B cell (primary cell): ENCODE measurements around the gene MORC1. TPM values are rescaled to one million over a fixed set of nuclear protein-coding genes. Genes with fewer than 3 reads are reported as not detected.

Experiments
- ATAC-seq: fragments of 200-7000 bp; cut with Tn5 transposase; one replicate; pipeline ENCODE4 v1.10.0; 2021; ENCODE audit warnings: low read depth, mild to moderate bottlenecking, moderate number of reproducible peaks, moderate library complexity
- CTCF ChIA-PET: fragments of 350-600 bp; sonication (Branson Sonifier 250); formaldehyde crosslinking; loops from one replicate; lab custom pipeline; 2021; ENCODE audit warnings: antibody characterized with exemption, inconsistent platforms; lab: Charles Lee
- POLR2A ChIA-PET: fragments of 350-600 bp; sonication (Branson Sonifier 250); formaldehyde crosslinking; loops from one replicate; lab custom pipeline; 2021; ENCODE audit warnings: antibody characterized with exemption; lab: Charles Lee
- DNase-seq: peaks from one replicate; pipeline ENCODE4 v3.0.0; 2013
- H2AFZ ChIP-seq: 2 replicates; pipeline ENCODE4 v1.6.1; 2012; ENCODE audit warnings: mild to moderate bottlenecking, low read depth, low read length; ENCODE audit not compliant: insufficient read depth, poor library complexity, severe bottlenecking
- H3K27ac ChIP-seq, 2 donors: 1 replicate in 1 of 2; 2 replicates in 1 of 2; pipeline ENCODE4 v1.5.1; 2012 to 2013; ENCODE audit warnings: low read length in 2 of 2, mild to moderate bottlenecking in 2 of 2, moderate library complexity in 1 of 2
- H3K27me3 ChIP-seq, 4 experiments: fragments of 200-600 bp in 1 of 4; sonication (generic) in 1 of 4; replicated peaks in 1 of 4; 1 replicate in 2 of 4; 2 replicates in 2 of 4; pipeline versions ENCODE4 v1.6.1 to v1.7.0; 2013 to 2016; ENCODE audit warnings: low read length in 3 of 4, mild to moderate bottlenecking in 2 of 4, mixed read lengths in 1 of 4, moderate library complexity in 1 of 4; ENCODE audit not compliant: insufficient read depth in 4 of 4, control insufficient read depth in 3 of 4; ENCODE audit errors: control extremely low read depth in 1 of 4
- H3K36me3 ChIP-seq, 2 experiments: replicated peaks in 1 of 2; 1 replicate in 1 of 2; 2 replicates in 1 of 2; pipeline versions ENCODE4 v1.6.1 to v1.7.1; 2013; ENCODE audit warnings: low read length in 1 of 2; ENCODE audit not compliant: insufficient read depth in 2 of 2, control insufficient read depth in 1 of 2; ENCODE audit errors: control extremely low read depth in 1 of 2, extremely low read depth in 1 of 2
- H3K4me1 ChIP-seq, 2 donors: fragments of 200-600 bp in 1 of 2; sonication (generic) in 1 of 2; 1 replicate in 1 of 2; 2 replicates in 1 of 2; pipeline versions ENCODE4 v1.5.1 to v1.6.1; 2013 to 2017; ENCODE audit warnings: low read length in 2 of 2; ENCODE audit not compliant: control insufficient read depth in 2 of 2, insufficient read depth in 2 of 2
- H3K4me2 ChIP-seq: replicated peaks from 2 replicates; pipeline ENCODE3; 2012; ENCODE audit warnings: mild to moderate bottlenecking, low read depth, low read length; ENCODE audit not compliant: poor library complexity, severe bottlenecking
- H3K4me3 ChIP-seq, 5 experiments: fragments of 200-600 bp in 1 of 5; sonication (generic) in 1 of 5; 1 replicate in 3 of 5; 2 replicates in 2 of 5; pipeline versions ENCODE4 v1.5.1 to v1.7.0; 2011 to 2016; ENCODE audit warnings: low read length in 4 of 5, mild to moderate bottlenecking in 4 of 5, low read depth in 2 of 5, control low read depth in 1 of 5, moderate library complexity in 1 of 5; ENCODE audit not compliant: insufficient read depth in 1 of 5; ENCODE audit errors: control extremely low read depth in 1 of 5, extremely low read depth in 1 of 5
- H3K79me2 ChIP-seq: fragments of 200-600 bp; sonication (generic); one replicate; pipeline ENCODE4 v1.6.0; 2016; ENCODE audit warnings: low read length; ENCODE audit not compliant: control insufficient read depth, insufficient read depth
- H3K9ac ChIP-seq: fragments of 200-600 bp; sonication (generic); 2 replicates; pipeline ENCODE4 v1.6.1; 2017; ENCODE audit warnings: mild to moderate bottlenecking, low read length, moderate library complexity
- H3K9me3 ChIP-seq, 3 donors: one replicate each; pipeline versions ENCODE4 v1.6.1 to v1.7.1; 2013; ENCODE audit warnings: low read length in 2 of 3; ENCODE audit not compliant: control insufficient read depth in 2 of 3, insufficient read depth in 1 of 3; ENCODE audit errors: control extremely low read depth in 1 of 3
- H4K20me1 ChIP-seq: 2 replicates; pipeline ENCODE4 v1.6.0; 2012; ENCODE audit warnings: mild to moderate bottlenecking, low read length; ENCODE audit not compliant: insufficient read depth, control insufficient read depth, poor library complexity, severe bottlenecking
- H3K27ac Mint-ChIP-seq: one replicate; pipeline ENCODE4 v1.8.0; 2021; ENCODE audit warnings: mixed read lengths
- H3K27me3 Mint-ChIP-seq: one replicate; pipeline ENCODE4 v1.8.0; 2021; ENCODE audit warnings: mixed read lengths
- H3K4me1 Mint-ChIP-seq: one replicate; pipeline ENCODE4 v1.8.0; 2021; ENCODE audit warnings: mixed read lengths
- H3K4me3 Mint-ChIP-seq: one replicate; pipeline ENCODE4 v1.8.0; 2021; ENCODE audit warnings: mixed read lengths
- H3K9me3 Mint-ChIP-seq: one replicate; pipeline ENCODE4 v1.8.0; 2022; ENCODE audit warnings: mixed read lengths; ENCODE audit not compliant: insufficient read depth
- EZH2 ChIP-seq: IDR thresholded peaks from 2 replicates; pipeline ENCODE4 v1.6.1; 2012; ENCODE audit warnings: borderline replicate concordance, low read depth, mild to moderate bottlenecking, moderate library complexity, low read length; ENCODE audit not compliant: insufficient read depth, poor library complexity, severe bottlenecking
- whole genome bisulfite sequencing: methylation state at CpG from one replicate; pipeline ENCODE4 v1.1.5; 2013; ENCODE audit warnings: missing lambda C conversion rate; ENCODE audit not compliant: insufficient coverage; 5-methylcytosine and 5-hydroxymethylcytosine counted together
- intact Hi-C: fragments of 100-400 bp; cut with micrococcal nuclease; formaldehyde crosslinking; loops from one replicate; pipeline ENCODE4 v1.10.0; 2022
- polyA plus RNA-seq: library from polyadenylated mRNA; depleted of rRNA; stranded (reverse); fragments of >200 nt; gene quantifications from 2 replicates; pipeline ENCODE4 v1.2.3, GENCODE V29; 2012
- total RNA-seq, 2 donors: library from RNA; stranded (reverse); fragments of 120-200 nt in 1 of 2; gene quantifications; 1 replicate in 1 of 2; 2 replicates in 1 of 2; pipeline versions ENCODE4 v1.2.3 to v1.2.4, GENCODE V29; 2013 to 2022
- TF ChIP-seq, protein P1 (sequence below): fragments of 200-600 bp; IDR thresholded peaks from one replicate; pipeline ENCODE4 v1.8.0; 2022; ENCODE audit warnings: antibody characterized with exemption, mild to moderate bottlenecking

MORC1 gene
- total and polyA plus RNA-seq, 2 donors (not counting 1 experiment from before 2014, with no cell fraction given) = not detected

- POLR2A ChIA-PET = no interaction called here
- H3K9ac ChIP-seq = no peak overlapping the region
These were observed 112.5 kb downstream of the MORC1 start for GRCh38 chr3:109005443-109005842.

DNA sequence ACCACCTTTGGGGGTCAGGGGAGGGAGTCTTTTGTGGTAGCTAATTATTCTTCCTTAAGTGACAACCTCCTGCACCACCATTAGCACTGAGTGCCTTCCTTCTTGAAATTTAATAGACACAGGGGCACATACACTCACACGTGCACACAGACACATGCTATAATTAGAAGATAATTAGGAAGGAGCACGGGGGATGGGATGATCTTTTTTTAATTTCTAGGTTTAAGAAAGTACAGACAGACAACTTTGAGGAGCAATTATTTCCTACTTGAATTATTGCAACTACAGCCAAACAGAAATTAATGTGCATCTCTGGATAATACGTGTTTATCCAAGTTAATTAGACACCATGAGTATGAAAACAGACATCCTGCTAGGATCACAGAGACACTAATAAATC is 119.5 kb downstream of the MORC1 start:
- intact Hi-C loops = no loop called here

More at GRCh38 chr3:109005443-109005842, 112.5 kb downstream of the MORC1 start:
- no peak overlapping the region for H2AFZ ChIP-seq
- H3K9me3 ChIP-seq = no peaks in the 10 kb centered on the region
- CTCF ChIA-PET = interaction anchor here (1.5 kb wide), 1 partner anchor 18 kb away, joined by 5 read pairs; no protein-coding TSS in a partner anchor
- no peak for DNase-seq
- TF ChIP-seq, protein P1, sequence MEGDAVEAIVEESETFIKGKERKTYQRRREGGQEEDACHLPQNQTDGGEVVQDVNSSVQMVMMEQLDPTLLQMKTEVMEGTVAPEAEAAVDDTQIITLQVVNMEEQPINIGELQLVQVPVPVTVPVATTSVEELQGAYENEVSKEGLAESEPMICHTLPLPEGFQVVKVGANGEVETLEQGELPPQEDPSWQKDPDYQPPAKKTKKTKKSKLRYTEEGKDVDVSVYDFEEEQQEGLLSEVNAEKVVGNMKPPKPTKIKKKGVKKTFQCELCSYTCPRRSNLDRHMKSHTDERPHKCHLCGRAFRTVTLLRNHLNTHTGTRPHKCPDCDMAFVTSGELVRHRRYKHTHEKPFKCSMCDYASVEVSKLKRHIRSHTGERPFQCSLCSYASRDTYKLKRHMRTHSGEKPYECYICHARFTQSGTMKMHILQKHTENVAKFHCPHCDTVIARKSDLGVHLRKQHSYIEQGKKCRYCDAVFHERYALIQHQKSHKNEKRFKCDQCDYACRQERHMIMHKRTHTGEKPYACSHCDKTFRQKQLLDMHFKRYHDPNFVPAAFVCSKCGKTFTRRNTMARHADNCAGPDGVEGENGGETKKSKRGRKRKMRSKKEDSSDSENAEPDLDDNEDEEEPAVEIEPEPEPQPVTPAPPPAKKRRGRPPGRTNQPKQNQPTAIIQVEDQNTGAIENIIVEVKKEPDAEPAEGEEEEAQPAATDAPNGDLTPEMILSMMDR = no peak
- TF ChIP-seq EZH2 = no peak
- intact Hi-C loops = no loop called here
- no peaks in the 10 kb centered on the region for H3K4me1 ChIP-seq
- H3K27ac ChIP-seq = no peak overlapping the region
- ATAC-seq = no peak
- no peaks in the 10 kb centered on the region for H3K27me3 ChIP-seq
- Mint-ChIP-seq H3K4me3 (no peak overlapping the region), H3K27ac (no peak overlapping the region), H3K27me3 (no peaks in the 10 kb centered on the region), H3K4me1 (no peaks in the 10 kb centered on the region), H3K9me3 (no peaks in the 10 kb centered on the region)
- no peaks in the 10 kb centered on the region for H3K36me3 ChIP-seq
- no peaks in the 10 kb centered on the region for H4K20me1 ChIP-seq
- H3K4me2 ChIP-seq = no peak overlapping the region
- H3K4me3 ChIP-seq = no peak overlapping the region
- no CpG with 5 or more reads among the region's 3 CpGs for WGBS
- H3K79me2 ChIP-seq = no peaks in the 10 kb centered on the region

More for the DNA sequence above, 119.5 kb downstream of the MORC1 start:
- Histone ChIP-seq H3K9me3 (no peaks in the 10 kb centered on the region), H3K36me3 (no peaks in the 10 kb centered on the region), H3K4me1 (no peaks in the 10 kb centered on the region), H3K4me2 (no peak overlapping the region), H2AFZ (no peak overlapping the region), H3K9ac (no peak overlapping the region), H3K4me3 (no peak overlapping the region), H4K20me1 (no peaks in the 10 kb centered on the region), H3K79me2 (no peaks in the 10 kb centered on the region), H3K27ac (no peak overlapping the region), H3K27me3 (no peaks in the 10 kb centered on the region)
- CTCF ChIA-PET = no interaction called here
- Mint-ChIP-seq H3K4me3 (no peak overlapping the region), H3K4me1 (no peaks in the 10 kb centered on the region), H3K9me3 (no peaks in the 10 kb centered on the region), H3K27me3 (peaks cover 5% of the 10 kb centered on the region), H3K27ac (no peak overlapping the region)
- ATAC-seq (no peak), DNase-seq (no peak)
- TF ChIP-seq, protein P1 = no peak
- TF ChIP-seq EZH2 = no peak
- POLR2A ChIA-PET = no interaction called here
- no CpG with 5 or more reads among the region's 3 CpGs for WGBS
